NT2/D1 (cell line): ENCODE data around the gene CDK3.

Experiments used
- DNase-seq: peaks from one replicate; pipeline ENCODE4 v3.0.0-alpha.2; 2011; ENCODE audit warnings: low read depth, low spot score
- H3K27me3 ChIP-seq: 2 replicates; pipeline ENCODE4 v1.6.0; 2011; ENCODE audit warnings: mild to moderate bottlenecking; ENCODE audit not compliant: insufficient read length, insufficient read depth
- H3K36me3 ChIP-seq: 2 replicates; pipeline ENCODE4 v1.6.1; 2011; ENCODE audit warnings: mild to moderate bottlenecking, low read length, mixed read lengths; ENCODE audit not compliant: insufficient read depth, insufficient read length
- H3K4me1 ChIP-seq: 2 replicates; pipeline ENCODE4 v1.5.1; 2011; ENCODE audit not compliant: insufficient read depth, insufficient read length
- H3K4me3 ChIP-seq: 2 replicates; pipeline ENCODE4 v1.5.1; 2011; ENCODE audit warnings: low read depth; ENCODE audit not compliant: insufficient read length
- H3K9ac ChIP-seq: 2 replicates; pipeline ENCODE4 v1.6.0; 2011; ENCODE audit warnings: low read depth; ENCODE audit not compliant: insufficient read length
- H3K9me3 ChIP-seq: 2 replicates; pipeline ENCODE4 v1.5.1; 2011; ENCODE audit warnings: mild to moderate bottlenecking, low read length; ENCODE audit not compliant: insufficient read depth
- SUZ12 ChIP-seq: IDR thresholded peaks from 2 replicates; pipeline ENCODE4 v1.6.1; 2011; ENCODE audit not compliant: insufficient read length, insufficient read depth; ENCODE audit errors: extremely low read depth
- YY1 ChIP-seq: IDR thresholded peaks from 2 replicates; pipeline ENCODE4 v1.6.1; 2011; ENCODE audit not compliant: insufficient read length, insufficient read depth
- ZNF274 ChIP-seq: IDR thresholded peaks from 2 replicates; pipeline ENCODE4 v1.6.1; 2011; ENCODE audit warnings: mild to moderate bottlenecking, low read depth, low read length

CDK3 gene

DNA sequence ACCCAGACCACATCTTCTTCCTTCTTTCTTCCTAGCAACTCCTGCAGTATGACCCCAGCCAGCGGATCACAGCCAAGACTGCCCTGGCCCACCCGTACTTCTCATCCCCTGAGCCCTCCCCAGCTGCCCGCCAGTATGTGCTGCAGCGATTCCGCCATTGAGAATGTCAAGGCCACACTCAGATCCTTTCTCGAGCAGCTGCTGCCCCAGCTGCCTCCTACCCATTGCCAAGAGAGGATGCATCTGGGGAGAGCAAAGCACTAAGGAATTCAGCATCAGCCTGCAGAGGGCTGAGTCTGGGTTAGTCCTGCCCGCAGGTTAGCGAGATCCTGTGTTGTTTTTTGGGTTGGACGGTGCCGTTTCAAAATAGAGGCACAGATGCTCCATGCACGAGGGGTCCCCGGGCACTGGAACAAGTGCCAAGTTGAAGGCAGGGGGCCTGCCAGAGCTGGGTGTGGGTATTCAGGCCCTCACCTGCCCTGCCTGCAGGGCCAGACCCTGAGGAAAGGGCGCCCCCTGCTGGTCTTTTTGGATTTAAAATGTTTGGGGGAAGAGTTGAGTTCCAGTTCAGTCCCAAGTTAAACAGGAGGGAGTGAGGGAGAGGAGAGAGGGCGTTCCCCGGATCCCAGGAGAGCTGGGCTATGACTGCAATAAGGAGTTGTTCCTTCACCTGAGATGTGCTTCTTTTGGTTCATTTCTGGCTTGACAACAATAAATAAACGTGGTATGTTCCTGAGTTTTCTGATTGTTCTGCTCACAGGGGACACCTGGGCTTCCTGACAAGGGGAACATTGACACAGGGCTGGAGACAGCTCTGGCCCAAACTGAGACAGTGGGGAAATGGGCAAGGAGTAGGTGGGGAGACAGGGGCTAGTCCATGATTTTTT, 4.9 kb downstream of the CDK3 start:
- H3K9ac ChIP-seq, result peak overlapping the region; percentile 36
- DNase-seq, result peak; percentile 42
- peaks cover 47% of the 10 kb centered on the region for H3K36me3 ChIP-seq

DNA sequence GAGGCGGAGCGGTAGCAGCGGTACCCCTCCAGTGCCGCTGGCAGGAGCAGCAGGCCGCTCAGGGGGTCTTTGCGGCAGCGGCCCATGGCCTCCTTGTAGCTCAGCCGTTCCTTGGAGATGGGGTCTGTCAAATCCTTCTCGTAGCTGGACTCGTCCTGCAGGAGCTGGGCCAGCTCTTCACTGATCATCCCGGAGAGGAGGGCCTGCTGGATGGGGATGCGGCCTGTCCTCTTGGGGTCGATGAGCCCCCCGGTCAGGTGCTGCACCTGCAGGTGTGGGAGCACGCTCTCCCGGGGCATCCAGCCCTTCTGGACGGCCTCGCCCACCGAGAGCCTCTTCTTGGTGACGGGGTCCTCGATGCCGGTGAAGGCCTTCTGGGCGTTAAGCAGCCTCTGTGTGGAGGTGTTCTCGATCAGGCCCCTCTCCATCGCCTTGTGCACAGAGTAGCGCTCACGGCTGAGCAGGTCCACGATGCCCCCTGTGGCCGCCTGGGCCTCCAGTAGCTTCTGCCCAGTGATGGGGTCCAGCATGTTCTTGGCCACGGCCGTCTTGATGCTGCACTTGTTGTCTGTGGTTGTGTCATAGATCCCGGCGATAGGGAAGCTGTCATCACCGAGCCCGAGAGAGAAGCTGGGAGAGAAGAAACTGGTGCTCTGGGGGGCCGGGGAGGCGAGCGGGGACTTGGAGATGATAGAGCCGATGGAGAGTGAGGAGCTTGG, 6.6 kb downstream of the CDK3 start:
- H3K4me3 ChIP-seq, result no peak overlapping the region
- TF ChIP-seq ZNF274 (no peak), SUZ12 (no peak), YY1 (no peak)
- H3K9ac ChIP-seq, result no peak overlapping the region
- H3K36me3 ChIP-seq, result peaks cover 34% of the 10 kb centered on the region
- H3K4me1 ChIP-seq, result peaks cover 12% of the 10 kb centered on the region
- H3K9me3 ChIP-seq, result no peaks in the 10 kb centered on the region
- no peaks in the 10 kb centered on the region for H3K27me3 ChIP-seq
- DNase-seq, result no peak

More for the DNA sequence above, 4.9 kb downstream of the CDK3 start:
- Histone ChIP-seq H3K4me1 (peaks cover 12% of the 10 kb centered on the region), H3K9me3 (no peaks in the 10 kb centered on the region), H3K27me3 (no peaks in the 10 kb centered on the region), H3K4me3 (no peak overlapping the region)
- TF ChIP-seq ZNF274 (no peak), YY1 (no peak), SUZ12 (no peak)

DNA sequence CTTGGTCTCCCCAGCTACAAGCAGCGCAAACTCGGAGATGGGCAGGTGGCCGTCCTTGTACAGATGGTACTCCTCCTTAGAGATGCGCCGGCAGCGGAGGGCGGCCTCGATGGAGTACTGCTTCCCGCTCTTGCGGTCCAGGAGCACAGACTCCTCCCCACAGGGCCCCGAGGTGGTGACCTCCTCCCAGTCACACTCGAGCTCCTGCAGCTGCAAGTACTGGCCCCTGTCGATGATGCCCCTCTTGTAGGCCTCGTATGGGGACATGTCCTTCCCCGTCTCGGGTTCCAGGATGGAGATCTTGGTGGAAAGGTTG, 7.2 kb downstream of the CDK3 start:
- Histone ChIP-seq H3K9me3 (no peaks in the 10 kb centered on the region), H3K36me3 (peaks cover 32% of the 10 kb centered on the region), H3K27me3 (no peaks in the 10 kb centered on the region), H3K9ac (no peak overlapping the region), H3K4me1 (peaks cover 12% of the 10 kb centered on the region), H3K4me3 (no peak overlapping the region)
- no peak for TF ChIP-seq SUZ12
- TF ChIP-seq YY1, result no peak
- TF ChIP-seq ZNF274, result no peak
- DNase-seq, result no peak

DNA sequence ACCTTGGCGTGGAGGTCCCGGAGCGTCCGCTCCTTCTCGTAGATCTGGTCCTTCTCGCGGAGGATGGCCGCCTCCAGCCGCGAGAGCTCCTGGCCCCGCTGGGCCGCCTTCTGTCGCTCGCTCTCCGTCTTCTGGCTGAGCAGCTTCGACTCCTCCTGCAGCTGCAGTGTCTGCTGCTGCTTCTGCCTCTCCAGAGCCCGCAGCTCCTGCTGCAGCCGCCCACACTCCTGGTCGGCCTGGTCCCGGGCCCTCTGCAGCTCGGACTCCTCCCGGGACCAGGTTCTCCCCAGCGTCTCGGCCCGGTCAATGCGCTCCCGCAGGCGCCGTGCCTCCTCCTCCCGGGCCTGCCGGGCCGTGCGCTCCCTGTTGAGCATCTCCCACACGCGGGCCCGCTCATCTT, 7.6 kb downstream of the CDK3 start:
- peaks cover 30% of the 10 kb centered on the region for H3K36me3 ChIP-seq
- no peak overlapping the region for H3K4me3 ChIP-seq
- no peaks in the 10 kb centered on the region for H3K27me3 ChIP-seq
- H3K9me3 ChIP-seq, result no peaks in the 10 kb centered on the region
- no peak for DNase-seq
- peaks cover 12% of the 10 kb centered on the region for H3K4me1 ChIP-seq
- no peak for TF ChIP-seq ZNF274
- no peak for TF ChIP-seq YY1
- TF ChIP-seq SUZ12, result no peak
- H3K9ac ChIP-seq, result no peak overlapping the region

DNA sequence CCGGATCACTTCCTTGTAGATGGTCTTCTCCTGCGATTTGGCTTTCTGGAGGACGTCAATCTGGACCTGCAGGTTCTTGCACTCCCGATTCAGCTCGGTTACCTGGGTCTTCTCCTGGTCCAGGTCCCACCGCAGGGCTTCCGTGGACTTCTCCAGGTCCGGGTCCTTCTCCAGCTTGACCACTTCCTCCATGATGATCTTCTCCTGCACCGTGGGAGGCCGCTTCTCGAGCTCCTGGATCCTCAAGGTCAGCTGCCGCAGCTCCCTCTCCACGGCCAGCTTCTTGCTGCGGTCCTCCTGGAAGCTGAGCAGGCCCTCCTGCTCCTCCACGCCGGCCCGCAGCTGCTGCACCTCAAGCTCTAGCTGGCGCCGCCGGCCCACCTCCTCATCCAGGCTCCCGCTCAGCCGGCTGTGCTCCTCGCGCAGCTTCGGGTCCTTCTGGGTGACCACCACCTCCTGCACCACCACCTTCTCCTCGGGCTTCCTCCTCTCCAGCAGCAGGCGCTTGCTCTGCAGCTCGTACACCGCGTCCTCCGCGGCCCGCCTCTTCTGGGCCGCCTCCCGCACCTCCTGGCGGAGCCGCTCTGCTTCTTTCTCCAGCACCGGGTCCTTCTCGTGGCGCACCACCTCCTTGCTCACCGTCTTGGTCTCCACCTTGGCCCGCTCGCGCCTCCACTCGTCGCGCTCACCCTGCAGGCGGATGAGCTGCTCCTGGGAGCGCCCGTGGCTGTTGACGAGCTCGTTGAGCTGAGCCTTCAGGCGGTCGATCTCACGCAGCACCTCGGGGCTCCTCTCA, 8.2 kb downstream of the CDK3 start:
- Histone ChIP-seq H3K4me3 (no peak overlapping the region), H3K27me3 (no peaks in the 10 kb centered on the region), H3K36me3 (peaks cover 26% of the 10 kb centered on the region), H3K9ac (no peak overlapping the region), H3K9me3 (no peaks in the 10 kb centered on the region), H3K4me1 (peaks cover 16% of the 10 kb centered on the region)
- no peak for TF ChIP-seq SUZ12
- TF ChIP-seq YY1, result no peak
- TF ChIP-seq ZNF274, result no peak
- no peak for DNase-seq

DNA sequence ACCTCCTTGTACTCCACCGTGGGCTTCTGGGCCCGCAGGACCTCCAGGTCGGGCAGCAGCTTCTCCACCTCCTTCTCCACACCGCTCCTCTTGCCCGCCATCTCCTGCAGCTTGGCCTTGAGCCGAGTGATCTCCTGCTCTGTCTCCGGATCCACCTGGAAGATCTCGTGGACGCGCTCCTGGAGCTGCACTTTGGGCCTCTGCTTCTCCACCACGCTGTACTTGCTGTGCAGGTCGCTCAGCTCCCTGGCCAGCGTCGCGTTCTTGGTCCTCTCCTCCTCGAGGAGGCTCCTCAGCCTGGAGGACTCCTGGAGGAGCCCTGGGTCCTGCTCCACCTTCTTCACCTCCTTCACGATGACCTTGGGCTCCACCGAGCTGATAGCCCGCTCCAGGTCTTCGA, 8.8 kb downstream of the CDK3 start:
- peaks cover 21% of the 10 kb centered on the region for H3K36me3 ChIP-seq
- DNase-seq, result no peak
- no peak overlapping the region for H3K9ac ChIP-seq
- peaks cover 18% of the 10 kb centered on the region for H3K4me1 ChIP-seq
- no peaks in the 10 kb centered on the region for H3K9me3 ChIP-seq
- peaks cover under 1% of the 10 kb centered on the region for H3K27me3 ChIP-seq
- no peak overlapping the region for H3K4me3 ChIP-seq
- TF ChIP-seq ZNF274 (no peak), SUZ12 (no peak), YY1 (no peak)
